Skin of body (tissue), 2 donors: ENCODE measurements around the gene ARHGAP30. TPM values are rescaled to one million over a fixed set of nuclear protein-coding genes. Genes with fewer than 3 reads are reported as not detected.
"Not testable (repeated sequence)": the region's sequence is repeated elsewhere in the genome, so short reads cannot be mapped to it uniquely, and the experiment has no call there.

Experiments
- DNase-seq: peaks from one replicate; lab custom pipeline; 2025; lab: John Stamatoyannopoulos, UW
- total RNA-seq: library from RNA; depleted of rRNA; stranded (reverse); fragments of >200 nt; gene quantifications from one replicate; pipeline ENCODE4 v1.2.3, GENCODE V29; 2014

Gene ARHGAP30
- total RNA-seq, 1 donor from 2014 or later: 7.9 TPM

DNA sequence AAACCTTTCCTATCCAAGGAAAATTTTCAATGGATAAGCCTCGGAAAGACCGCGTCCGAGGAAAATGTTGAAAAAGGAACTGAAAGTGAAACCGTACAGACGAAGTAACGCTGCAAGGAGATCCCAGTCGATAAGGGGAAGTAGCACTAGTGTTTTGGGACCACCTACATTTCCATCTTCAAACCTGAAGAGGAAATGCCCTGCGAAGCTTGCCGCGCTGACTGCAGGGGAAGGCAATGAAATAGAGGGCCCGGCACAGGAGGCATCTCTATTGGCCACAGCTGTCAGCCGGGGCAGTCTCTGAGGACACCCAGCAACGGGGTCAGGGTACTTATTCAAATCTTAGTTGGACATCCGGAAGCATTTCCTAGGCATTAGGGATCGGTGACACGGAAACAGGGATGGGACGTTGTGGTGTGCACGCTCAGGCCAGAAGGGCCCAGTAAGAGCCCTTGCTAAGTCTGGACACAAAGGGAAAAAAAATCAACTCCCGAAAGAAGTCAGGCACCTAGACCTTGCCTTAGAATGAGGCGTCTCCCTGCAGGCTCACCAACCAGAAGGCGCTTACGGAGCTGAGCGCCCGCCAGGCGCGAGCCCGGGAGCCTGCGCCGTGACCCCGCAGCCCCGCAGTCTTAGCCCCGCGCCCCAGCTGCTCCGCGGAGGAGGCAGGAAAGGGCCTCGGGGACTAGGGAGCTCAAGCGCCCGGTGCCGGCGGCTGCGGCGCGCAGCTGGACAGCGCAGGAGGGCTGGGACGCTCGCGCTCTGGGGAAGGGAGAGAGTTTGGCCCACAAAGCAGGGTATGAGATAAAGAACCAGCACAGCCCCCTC lies 24.6 kb downstream of the ARHGAP30 start:
- DNase-seq: peak; percentile 59

DNA sequence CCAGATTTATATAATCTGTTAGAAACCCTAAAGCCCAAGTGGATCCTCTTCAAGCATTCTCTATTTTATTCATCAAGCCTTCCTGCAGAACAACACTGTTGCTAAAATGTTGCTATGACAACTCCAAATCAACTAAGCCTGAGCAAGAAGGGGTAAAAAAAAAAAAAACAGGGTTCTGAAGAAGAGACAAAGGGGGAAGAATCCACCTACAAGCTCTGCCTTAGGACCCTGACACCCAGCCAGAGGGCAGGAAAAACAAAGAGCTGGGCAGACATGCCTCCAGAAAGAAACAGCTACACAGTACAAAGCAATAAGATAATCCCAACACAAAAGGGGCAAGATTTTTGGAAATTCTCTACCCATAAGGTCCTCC lies 25.2 kb downstream of the ARHGAP30 start:
- DNase-seq: no peak

DNA sequence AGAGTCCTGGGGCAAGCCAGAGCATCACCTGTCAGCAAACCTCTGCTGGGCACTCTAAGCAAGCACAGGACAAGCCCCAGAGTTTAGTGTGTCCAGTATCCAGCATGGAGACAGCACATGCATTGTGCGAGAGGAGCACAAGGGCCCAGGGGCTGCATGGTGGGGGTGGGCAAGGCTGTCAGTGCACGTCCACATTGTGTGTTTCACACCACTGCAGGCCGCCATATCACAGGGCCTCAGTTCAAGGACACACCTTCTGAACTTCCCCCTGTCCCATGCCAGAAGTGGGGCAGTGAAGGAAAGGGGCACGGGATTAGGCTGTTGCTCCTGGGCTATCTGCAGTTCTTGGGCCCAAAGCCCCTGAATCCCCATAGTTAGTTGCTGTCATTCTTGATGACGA lies 30.1 kb downstream of the ARHGAP30 start:
- DNase-seq: no peak

DNA sequence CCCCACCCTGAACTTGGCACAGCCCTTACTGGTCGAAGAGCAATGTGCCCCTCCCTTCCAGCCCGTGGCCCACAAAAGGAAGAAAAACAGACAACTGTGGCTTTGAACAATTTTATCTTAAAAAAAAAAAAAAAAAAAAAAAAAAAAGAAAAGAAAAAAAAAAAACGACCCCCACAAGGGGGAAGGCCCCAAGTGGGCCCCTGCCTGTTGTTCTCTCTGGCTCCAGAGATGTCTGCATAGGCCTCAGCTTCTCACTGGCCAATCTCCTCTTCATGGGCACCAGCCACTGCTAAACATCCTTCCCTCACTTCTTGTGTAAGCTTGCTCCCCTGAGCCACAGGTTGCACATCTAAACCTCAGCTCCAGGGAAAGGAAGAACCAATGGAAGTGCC lies 30.5 kb downstream of the ARHGAP30 start:
- DNase-seq: no peak

DNA sequence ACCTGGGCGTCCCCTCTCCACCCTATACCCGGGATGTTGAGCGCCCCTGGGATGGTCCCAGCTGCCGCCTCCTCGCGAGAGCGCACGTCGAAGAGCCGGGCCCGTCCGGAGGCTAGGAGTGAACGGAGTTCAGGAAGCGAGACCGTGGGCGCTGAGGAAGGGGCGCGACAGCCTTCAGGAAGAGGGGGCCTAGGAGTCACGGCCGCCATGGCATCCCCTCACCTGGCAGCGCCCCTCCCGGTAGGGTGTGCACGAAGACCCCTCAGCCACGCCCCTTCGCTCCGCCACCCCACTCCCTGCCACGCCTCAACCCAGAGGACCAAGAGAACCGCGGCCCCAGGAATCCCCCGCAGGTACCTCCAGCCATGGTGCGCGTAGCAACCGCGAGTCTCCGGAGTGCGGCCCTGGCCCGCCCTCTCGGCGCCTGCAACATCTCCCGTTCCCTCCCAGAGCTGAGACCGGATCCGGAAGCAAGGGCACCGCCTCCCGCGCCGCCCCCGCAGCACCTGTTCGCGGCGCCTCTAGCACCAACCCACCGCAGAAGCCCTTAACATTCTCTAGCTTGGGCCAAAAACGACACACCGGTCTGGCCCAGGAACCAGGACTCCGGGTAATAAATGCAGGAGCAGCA lies 31.1 kb downstream of the ARHGAP30 start, which contains the start of gene TSTD1:
Gene TSTD1 (minus strand): TSS at position 442 of the 631 bp plus-strand sequence. CDS start 75 bp downstream, at position 367.
- no peak for DNase-seq

DNA sequence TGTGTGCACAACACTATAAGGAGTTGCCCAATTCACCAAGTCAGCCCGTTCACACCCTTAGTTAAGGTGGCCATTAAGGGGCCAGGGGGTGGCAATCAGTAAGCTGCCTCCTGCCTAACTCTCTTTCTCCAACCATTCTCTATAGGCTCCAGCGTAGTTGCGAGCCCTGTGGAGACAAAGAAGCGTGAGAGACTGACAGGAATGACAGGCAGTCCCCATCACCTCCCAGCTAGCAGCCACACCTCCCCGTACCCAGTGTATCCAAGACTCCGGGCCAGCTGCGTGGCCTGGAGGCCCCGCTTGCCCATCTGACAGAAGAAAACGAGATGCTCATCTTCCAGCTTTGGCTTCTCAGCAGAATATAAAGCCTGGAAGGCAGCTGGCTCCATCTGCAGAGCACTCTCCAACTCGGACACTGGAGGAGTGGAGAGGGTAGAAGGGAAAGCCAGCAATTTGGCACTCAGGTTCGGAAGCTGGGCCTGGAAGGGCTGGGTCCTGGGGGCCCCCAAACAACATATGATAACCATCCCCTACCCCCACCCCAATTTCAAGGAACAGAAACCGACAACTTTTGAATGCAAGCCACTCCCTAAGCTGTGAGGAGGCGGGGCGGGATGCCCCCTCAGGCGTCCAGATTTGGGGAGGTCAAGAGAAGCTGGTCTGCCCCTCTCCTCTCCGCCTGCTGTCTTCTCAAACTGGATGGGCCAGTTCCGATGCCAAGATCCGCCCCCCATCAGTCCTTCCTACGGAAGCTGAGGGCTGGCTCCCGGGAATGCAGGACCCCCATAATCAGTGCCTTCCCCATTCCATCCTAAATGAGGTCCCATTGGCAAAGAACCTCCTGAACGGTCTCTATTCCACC lies 31.8 kb downstream of the ARHGAP30 start:
- no peak for DNase-seq

DNA sequence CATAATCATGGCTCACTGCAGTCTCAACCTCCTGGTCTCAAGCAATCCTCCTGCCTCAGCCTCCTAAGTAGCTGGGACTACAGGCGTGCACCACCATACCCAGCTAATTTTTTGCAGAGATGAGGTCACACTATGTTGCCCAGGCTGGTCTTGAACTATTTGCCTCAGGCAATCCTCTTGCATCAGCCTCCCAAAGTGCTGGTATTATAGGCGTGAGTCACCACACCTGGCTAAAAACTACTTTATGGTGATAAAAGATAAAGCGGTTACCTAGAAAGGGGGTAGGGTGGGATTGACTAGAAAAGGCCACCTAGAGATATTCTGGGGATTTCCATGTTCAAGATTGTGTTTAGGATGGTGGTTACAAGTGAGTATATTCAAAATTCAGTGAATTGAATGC lies 35.9 kb downstream of the ARHGAP30 start:
- no peak for DNase-seq

DNA sequence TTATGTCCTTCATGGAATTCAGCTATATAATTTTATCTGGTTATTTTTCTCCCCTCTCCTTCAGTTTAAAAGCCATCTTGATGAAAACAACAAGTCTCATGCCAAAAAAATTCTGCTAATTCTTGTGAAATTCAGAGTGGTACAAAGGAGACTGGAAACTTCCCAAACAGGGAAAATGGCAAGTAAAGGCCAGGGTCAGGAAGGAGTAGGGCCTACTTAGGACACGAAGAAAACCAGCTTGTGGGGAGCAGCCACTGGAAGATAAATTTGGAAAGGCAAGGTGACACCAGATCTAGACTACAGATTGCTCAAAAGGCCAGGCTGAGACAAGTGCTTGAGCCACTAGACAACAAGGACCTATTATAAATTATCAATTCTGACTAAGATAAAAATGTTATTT lies 37.3 kb downstream of the ARHGAP30 start:
- no peak for DNase-seq

DNA sequence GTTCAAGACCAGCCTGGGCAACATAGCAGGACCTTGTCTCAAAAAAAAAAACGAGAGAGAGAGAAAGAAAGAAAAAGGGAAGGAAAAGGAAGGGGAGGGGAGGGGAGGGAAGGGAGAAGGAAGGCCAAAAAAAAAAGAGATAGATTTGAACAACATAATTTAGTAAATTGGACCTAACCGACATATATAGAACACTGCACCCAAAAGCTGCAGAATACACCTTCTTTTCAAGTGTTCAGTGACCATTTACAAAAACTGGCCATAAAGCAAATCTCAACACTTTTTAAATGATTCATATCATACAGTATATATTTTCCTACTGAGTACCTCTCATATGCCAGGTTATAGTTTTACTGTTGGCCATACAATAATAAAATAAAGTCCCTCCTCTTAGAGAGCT lies 37.8 kb downstream of the ARHGAP30 start:
- no peak for DNase-seq

DNA sequence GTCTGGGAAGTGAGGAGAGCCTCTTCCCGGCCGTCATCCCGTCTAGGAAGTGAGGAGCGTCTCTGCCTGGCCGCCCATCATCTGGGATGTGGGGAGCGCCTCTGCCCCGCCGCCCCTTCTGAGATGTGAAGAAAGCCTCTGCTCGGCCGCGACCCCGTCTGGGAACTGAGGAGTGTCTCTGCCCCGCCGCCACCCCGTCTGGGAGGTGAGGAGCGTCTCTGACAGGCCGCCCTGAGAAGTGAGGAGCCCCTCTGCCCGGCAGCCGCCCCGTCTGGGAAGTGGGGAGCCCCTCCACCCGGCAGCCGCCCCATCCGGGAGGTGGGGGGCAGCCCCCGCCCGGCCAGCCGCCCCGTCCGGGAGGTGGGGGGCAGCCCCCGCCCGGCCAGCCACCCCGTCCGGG lies 40.2 kb downstream of the ARHGAP30 start:
- DNase-seq: not testable (repeated sequence)

DNA sequence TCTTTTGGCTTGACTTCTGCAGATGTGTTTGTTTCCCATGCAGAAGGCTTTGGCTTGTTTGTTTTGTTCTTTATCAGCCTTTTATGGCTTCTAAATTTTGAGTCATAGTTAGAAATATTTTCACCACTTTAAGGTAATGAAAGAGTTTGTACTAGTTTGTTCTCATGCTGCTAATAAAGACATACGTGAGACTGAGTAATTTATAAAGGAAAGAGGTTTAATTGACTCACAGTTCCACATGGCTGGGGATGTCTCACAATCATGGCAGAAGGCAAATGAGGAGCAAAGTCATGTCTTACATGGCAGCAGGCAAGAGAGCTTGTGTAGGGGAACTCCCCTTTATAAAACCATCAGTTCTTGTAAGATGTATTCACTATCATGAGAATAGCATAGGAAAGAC lies 42.7 kb downstream of the ARHGAP30 start:
- DNase-seq: not testable (repeated sequence)

DNA sequence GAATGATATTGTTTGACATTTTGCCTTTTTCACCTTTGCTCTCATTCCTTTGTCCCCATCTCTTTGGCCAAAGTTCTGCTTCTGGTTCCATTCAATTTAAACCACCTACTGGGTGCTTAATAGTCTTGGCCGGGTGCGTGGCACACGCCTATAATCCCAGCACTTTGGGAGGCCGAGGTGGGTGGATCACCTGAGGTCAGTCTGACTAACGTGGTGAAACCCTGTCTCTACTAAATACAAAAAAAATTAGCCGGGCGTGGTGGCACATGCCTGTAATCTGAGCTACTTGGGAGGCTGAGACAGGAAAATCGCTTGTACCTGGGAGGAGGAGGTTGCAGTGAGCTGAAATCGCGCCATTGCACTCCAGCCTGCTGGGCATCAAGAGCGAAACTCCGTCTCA lies 47.3 kb downstream of the ARHGAP30 start:
- not testable (repeated sequence) for DNase-seq

DNA sequence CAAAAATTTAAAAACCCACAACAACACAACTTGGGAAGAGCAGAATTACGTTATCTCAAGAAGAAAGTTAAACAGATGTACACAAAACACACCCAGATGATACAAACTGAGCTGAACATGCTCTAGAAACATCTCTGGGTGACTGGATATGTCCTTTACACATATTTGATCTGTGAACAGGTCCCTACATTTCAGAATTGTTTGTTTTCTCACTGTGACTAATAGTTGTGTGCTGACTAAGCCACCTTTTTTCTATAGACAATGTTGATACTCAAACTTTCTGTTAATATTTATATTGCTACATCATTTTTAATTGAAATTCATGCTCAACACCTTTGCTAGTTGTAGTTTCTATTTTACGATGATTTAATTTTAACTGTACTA lies 47.7 kb downstream of the ARHGAP30 start:
- DNase-seq: no peak

DNA sequence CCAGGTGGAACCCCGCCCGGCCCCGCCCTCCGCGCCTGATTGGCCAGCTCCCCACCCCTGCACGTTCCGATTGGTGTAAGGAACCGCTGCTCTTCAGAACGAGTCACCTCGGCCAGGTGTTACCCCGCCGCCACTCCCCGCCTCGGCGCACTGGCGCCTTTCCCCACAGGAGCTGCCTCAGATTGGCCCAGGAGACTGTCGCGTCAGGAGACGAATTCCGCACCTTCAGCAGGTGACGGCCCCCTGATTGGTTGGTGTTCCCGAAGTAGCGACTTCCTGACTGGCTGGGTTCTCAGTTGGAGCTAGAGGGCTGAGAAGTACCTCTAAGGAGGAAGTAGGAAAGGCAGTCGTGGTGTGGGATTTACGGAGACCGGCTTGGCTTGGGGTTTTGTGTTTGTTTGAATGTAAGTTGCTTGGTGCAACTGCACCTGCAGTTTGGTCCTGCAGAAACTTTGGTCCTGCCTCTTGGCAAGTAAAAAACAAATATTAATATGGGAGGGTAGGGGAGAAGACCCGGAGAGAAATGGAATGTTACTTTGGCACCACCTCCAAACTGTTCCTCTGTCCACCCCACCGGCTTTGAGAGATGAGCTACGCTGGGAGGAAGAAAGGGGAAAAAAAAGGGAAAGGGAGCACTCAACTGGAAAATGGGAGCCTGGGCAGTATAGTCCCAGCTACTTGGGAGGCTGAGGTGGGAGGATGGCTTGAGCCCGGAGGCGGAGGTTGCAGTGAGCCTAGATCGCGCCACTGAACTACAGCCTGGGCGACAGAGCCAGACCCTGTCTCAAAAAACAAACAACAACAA lies 48.3 kb downstream of the ARHGAP30 start:
- DNase-seq: no peak

DNA sequence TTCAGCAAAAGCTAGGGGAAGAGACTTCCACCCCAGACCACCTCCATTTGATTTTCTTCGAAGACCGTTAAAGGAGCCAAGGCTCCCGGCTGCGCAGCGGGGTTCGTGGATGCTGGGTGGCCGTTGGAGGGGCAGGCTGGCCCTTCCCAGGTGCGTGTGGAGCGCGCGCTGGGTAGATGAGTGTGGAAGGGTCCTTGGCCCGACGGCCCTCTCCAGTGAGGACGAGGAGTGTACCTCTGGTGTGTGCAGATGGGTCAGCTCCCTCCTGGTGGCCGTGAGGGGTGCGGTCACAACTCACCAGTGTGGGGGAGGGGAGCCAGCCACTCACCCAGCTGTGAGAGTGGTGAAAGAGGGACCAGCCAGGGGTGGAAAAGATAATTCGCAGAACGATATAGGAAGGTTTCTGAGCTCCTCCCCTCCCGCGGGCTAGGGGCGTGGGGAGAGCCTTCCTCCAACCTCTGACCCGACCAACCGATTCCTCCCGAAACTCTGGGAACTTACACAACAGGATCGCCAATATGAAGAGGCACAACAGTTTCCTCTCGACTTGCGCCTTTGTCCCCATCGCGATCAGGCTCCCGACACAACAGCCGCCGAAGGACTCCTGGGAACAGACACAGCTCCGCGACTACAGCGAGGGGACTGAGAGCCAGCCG lies 49.1 kb downstream of the ARHGAP30 start, which contains the start of gene F11R:
Gene F11R (minus strand): TSS at position 644 of the 656 bp plus-strand sequence. CDS start 79 bp downstream, at position 565.
- DNase-seq: no peak

DNA sequence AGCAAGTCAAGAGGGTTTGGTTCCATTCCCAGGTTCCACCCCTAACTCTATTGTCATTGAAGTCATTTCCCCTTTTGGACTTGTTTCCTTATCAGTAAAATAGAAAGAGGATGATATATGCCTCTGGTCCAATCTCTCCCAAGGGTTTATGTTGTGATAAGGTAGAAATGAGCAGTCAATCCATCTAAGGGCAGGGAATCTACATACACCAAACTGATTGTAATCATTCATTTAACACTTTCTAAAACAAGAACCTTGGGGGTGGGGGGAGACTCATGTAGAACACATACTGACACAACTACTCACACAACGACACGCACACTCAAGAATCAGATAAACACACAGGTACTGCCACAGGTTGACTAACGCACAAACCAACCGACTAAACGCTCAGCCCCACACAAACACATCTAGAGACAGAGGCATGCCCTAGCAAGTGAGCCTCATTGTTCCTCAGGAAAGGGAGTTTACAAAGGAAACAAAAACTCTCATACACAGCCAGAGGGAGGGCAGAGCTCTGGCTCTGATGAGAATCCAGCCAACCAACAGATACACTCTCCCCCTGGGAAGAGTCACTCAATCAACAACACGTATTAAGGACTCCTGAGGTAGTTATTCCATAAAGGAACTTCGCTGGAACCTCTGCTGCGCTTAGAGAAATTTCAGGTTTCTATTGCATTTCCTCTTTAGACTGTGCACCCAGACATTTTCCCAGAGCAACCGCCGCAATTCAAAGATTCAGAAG lies 49.8 kb downstream of the ARHGAP30 start:
- no peak for DNase-seq

DNA sequence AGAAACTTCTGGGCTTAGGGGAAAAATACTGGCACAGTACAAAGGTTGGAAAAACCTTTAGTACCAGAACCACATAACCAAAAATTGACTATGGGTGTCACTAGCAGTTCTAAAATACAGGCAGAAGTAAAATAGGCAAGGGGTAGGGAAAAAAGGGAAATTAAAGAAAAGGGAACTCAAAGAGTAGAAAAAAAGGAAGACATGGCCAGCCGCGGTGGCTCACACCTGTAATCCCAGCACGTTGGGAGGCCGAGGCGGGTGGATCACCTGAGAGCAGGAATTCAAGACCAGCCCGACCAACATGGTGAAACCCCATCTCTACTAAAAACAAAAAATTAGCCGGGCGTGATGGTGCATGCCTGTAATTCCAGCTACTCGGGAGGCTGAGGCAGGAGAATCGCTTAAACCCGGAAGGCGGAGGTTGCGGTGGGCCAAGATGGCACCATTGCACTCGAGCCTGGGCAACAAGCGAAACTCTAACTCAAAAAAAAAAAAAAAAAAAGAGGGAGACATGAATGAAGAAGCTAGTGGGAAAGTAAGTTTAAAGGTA lies 50.5 kb downstream of the ARHGAP30 start:
- not testable (repeated sequence) for DNase-seq

DNA sequence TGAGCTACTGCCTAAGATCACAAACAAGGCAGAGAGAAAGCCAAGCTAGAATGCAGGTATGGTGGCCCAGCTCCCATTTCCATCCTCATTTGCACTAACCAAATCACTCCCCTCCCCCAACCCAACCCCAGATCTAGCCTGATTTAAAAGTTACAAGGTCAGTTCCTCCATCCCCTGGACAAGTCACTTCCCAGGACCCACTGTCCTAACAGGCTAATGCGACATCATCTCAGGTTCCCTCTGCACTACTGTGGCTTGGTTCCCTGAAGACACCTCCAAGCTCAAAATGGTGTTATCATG lies 51.1 kb downstream of the ARHGAP30 start:
- no peak for DNase-seq

DNA sequence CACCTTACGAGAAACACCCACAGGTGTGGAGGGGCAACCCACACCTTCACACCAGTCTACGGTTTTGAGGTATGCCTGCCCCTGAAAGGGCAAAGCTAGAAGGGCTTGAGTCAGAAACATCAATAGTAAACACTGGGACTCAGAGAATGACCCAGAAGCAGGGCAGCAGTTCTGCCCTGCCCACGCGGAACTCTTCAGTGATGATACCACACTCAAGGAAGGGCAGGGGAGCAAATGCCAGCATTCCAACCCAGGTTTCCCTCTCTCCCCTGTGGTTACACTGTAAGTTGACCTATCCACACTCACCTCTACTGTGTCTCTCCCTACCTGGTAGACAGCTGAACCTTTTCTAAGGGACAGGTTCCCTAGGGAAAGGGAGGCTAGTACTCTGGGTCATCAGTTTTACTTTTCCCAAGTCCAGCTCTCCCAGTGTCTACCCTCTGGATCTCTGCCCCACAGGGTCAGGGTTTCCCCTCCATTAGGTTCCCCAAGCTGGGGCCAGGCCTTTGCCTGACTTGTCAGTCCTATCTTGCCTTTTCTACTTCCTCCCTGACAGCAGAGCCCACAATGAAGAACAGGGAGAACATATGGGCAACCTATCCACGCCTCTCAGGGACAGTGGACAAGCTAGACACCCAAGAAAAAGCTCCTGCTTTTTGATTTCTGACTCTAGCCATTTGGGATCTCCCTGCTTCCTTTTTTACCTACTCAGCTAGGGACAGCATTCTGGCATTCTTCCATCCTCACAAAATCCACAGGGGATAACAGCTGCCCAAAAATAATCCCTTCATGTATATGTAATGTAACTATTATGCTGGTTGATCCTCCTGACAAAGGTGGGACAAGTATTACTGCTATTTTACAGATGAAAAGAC lies 51.7 kb downstream of the ARHGAP30 start:
- DNase-seq: no peak
